Neural cell (in vitro differentiated cells): ENCODE data around the gene SLFN13. TPM values are rescaled to one million over a fixed set of nuclear protein-coding genes. Genes with fewer than 3 reads are reported as not detected.

Source experiments
- H2AFZ ChIP-seq: fragments of 200-600, 300-800 bp; sonication (generic), shearing (Covaris generic); 2 replicates; pipeline ENCODE4 v1.6.0; 2014; ENCODE audit warnings: low read depth, mild to moderate bottlenecking, antibody characterized with exemption, low read length, moderate library complexity
- H3F3A ChIP-seq: fragments of 200-600 bp; shearing (Covaris generic); 2 replicates; pipeline ENCODE4 v1.6.1; 2016; ENCODE audit warnings: mild to moderate bottlenecking, moderate library complexity, mixed read lengths, antibody characterized with exemption, low read length; ENCODE audit not compliant: insufficient read depth, poor library complexity, severe bottlenecking
- H3K27ac ChIP-seq: fragments of 200-600, 300-800 bp; sonication (generic), shearing (Covaris generic); 2 replicates; pipeline ENCODE4 v1.5.1; 2014; ENCODE audit warnings: mild to moderate bottlenecking, low read length, moderate library complexity
- H3K27me3 ChIP-seq: fragments of 300-800, 200-600 bp; sonication (generic), shearing (Covaris generic); 2 replicates; pipeline ENCODE4 v1.6.0; 2014; ENCODE audit warnings: mild to moderate bottlenecking, low read depth, low read length, moderate library complexity; ENCODE audit not compliant: insufficient read depth
- H3K36me3 ChIP-seq: fragments of 300-800, 200-600 bp; sonication (generic), shearing (Covaris generic); 2 replicates; pipeline ENCODE4 v1.5.1; 2014; ENCODE audit warnings: mild to moderate bottlenecking, antibody characterized with exemption, low read length, moderate library complexity; ENCODE audit not compliant: insufficient read depth
- H3K4me2 ChIP-seq: fragments of 300-800, 200-600 bp; sonication (generic), shearing (Covaris generic); 2 replicates; pipeline ENCODE4 v1.6.0; 2014; ENCODE audit warnings: mild to moderate bottlenecking, low read length
- H3K4me3 ChIP-seq: fragments of 300-800, 200-600 bp; sonication (generic), shearing (Covaris generic); 2 replicates; pipeline ENCODE4 v1.5.1; 2014; ENCODE audit warnings: mild to moderate bottlenecking, low read length, moderate library complexity
- H3K79me2 ChIP-seq: fragments of 200-600 bp; shearing (Covaris generic); replicated peaks from 2 replicates; pipeline ENCODE4 v1.6.0; 2014; ENCODE audit warnings: mild to moderate bottlenecking, low read length, moderate library complexity; ENCODE audit not compliant: insufficient read depth
- H3K9ac ChIP-seq: fragments of 300-800, 200-600 bp; sonication (generic), shearing (Covaris generic); 2 replicates; pipeline ENCODE4 v1.6.1; 2016; ENCODE audit warnings: mild to moderate bottlenecking, low read length, mixed read lengths
- H3K9me2 ChIP-seq: fragments of 200-600 bp; shearing (Covaris generic); 2 replicates; pipeline ENCODE4 v1.6.1; 2016; ENCODE audit warnings: mild to moderate bottlenecking, low read length, mixed read lengths; ENCODE audit not compliant: insufficient read depth
- H3K9me3 ChIP-seq: fragments of 200-600, 300-800 bp; sonication (generic), shearing (Covaris generic); 2 replicates; pipeline ENCODE4 v1.6.1; 2016; ENCODE audit warnings: mild to moderate bottlenecking, mixed run types, low read length, moderate library complexity, mixed read lengths
- H4K20me1 ChIP-seq: fragments of 200-600 bp; shearing (Covaris generic); 2 replicates; pipeline ENCODE4 v1.6.1; 2016; ENCODE audit warnings: mild to moderate bottlenecking, mixed run types; ENCODE audit not compliant: insufficient read depth
- CTCF ChIP-seq: fragments of 450-650 bp; IDR thresholded peaks from 2 replicates; pipeline ENCODE4 v1.5.1; 2014; ENCODE audit warnings: antibody characterized with exemption, mild to moderate bottlenecking, moderate library complexity; ENCODE audit not compliant: poor library complexity, severe bottlenecking
- EP300 ChIP-seq: fragments of 450-650 bp; conservative IDR thresholded peaks from 2 replicates; pipeline ENCODE4 v1.6.1; 2014; ENCODE audit warnings: antibody characterized with exemption, mild to moderate bottlenecking, moderate library complexity; ENCODE audit not compliant: poor library complexity, severe bottlenecking
- EZH2 ChIP-seq: fragments of 200-600, 300-800 bp; shearing (Covaris generic), sonication (generic); IDR thresholded peaks from 2 replicates; pipeline ENCODE4 v1.6.1; 2014; ENCODE audit warnings: antibody characterized with exemption, low read length, borderline replicate concordance, mild to moderate bottlenecking; ENCODE audit not compliant: insufficient read depth, poor library complexity, severe bottlenecking
- MXI1 ChIP-seq: fragments of 450-650 bp; conservative IDR thresholded peaks from 2 replicates; pipeline ENCODE4 v1.6.1; 2014; ENCODE audit warnings: antibody characterized with exemption, mild to moderate bottlenecking; ENCODE audit not compliant: poor library complexity, severe bottlenecking
- POLR2AphosphoS5 ChIP-seq: IDR thresholded peaks from 2 replicates; pipeline ENCODE4 v1.6.1; 2012
- RAD21 ChIP-seq: fragments of 450-650 bp; conservative IDR thresholded peaks from 2 replicates; pipeline ENCODE4 v1.6.1; 2014; ENCODE audit warnings: antibody characterized with exemption, mild to moderate bottlenecking, moderate library complexity
- REST ChIP-seq: IDR thresholded peaks from 2 replicates; pipeline ENCODE4 v1.6.1; 2012; ENCODE audit warnings: borderline replicate concordance
- SMC3 ChIP-seq: fragments of 450-650 bp; conservative IDR thresholded peaks from 2 replicates; pipeline ENCODE4 v1.6.1; 2014; ENCODE audit warnings: antibody characterized with exemption, mild to moderate bottlenecking, moderate library complexity; ENCODE audit not compliant: poor library complexity
- TAF1 ChIP-seq: IDR thresholded peaks from 2 replicates; pipeline ENCODE4 v1.6.1; 2012; ENCODE audit warnings: low read depth
- polyA plus RNA-seq: library from polyadenylated mRNA; depleted of rRNA; stranded (reverse); fragments of >200 nt; gene quantifications from 2 replicates; pipeline ENCODE4 v1.2.3, GENCODE V29; 2014

The SLFN13 gene
- polyA plus RNA-seq, 1 donor from 2014 or later: 0.20 TPM

GRCh38 chr17:35407531-35407930 lies 41.0 kb downstream of the SLFN13 start:
- no peaks in the 10 kb centered on the region for H3K36me3 ChIP-seq
- H3K9me3 ChIP-seq: no peaks in the 10 kb centered on the region
- no peaks in the 10 kb centered on the region for H3F3A ChIP-seq
- H3K79me2 ChIP-seq: no peaks in the 10 kb centered on the region
- H2AFZ ChIP-seq: no peak overlapping the region
- H3K9me2 ChIP-seq: no peaks in the 10 kb centered on the region
- no peak overlapping the region for H3K9ac ChIP-seq
- no peaks in the 10 kb centered on the region for H4K20me1 ChIP-seq
- no peak overlapping the region for H3K27ac ChIP-seq
- TF ChIP-seq CTCF: no peak
- no peak for TF ChIP-seq RAD21
- TF ChIP-seq EP300: no peak
- TF ChIP-seq EZH2: no peak
- TF ChIP-seq POLR2AphosphoS5: no peak
- no peak for TF ChIP-seq TAF1
- TF ChIP-seq SMC3: no peak
- no peak for TF ChIP-seq REST
- TF ChIP-seq MXI1: no peak
- H3K4me2 ChIP-seq: no peak overlapping the region
- no peak overlapping the region for H3K4me3 ChIP-seq
- H3K27me3 ChIP-seq: no peaks in the 10 kb centered on the region

- Histone ChIP-seq H3K4me2 (no peak overlapping the region), H3K9me2 (no peaks in the 10 kb centered on the region), H4K20me1 (no peaks in the 10 kb centered on the region), H3K27ac (no peak overlapping the region), H3K9ac (no peak overlapping the region), H3K4me3 (no peak overlapping the region), H3K79me2 (no peaks in the 10 kb centered on the region), H3F3A (no peaks in the 10 kb centered on the region), H3K9me3 (no peaks in the 10 kb centered on the region), H3K27me3 (no peaks in the 10 kb centered on the region), H2AFZ (no peak overlapping the region), H3K36me3 (no peaks in the 10 kb centered on the region)
- TF ChIP-seq POLR2AphosphoS5 (no peak), RAD21 (no peak), TAF1 (no peak), MXI1 (no peak), EZH2 (no peak), SMC3 (no peak), EP300 (no peak), REST (no peak), CTCF (no peak)
These were observed 42.0 kb downstream of the SLFN13 start for GRCh38 chr17:35406568-35406967.
